KBM-7 (cell line): Measurements from ENCODE around the gene ZNF681.
A peak's percentile ranks its signal among the peaks of the same experiment; 100 is the strongest.
"Not testable (repeated sequence)": the region's sequence is repeated elsewhere in the genome, so short reads cannot be mapped to it uniquely, and the experiment has no call there.

Experiments
- DNase-seq: peaks from one replicate; pipeline ENCODE4 v3.0.0-alpha.2; 2015
- in situ Hi-C: fragments of 300-500 bp; cut with MboI; formaldehyde crosslinking; loops from 2 replicates; pipeline ENCODE4 v1.14.3; 2020; ENCODE audit warnings: low sequenced_read_pairs, low pct_unique_long_range_greater_than_20kb, mixed read lengths

The ZNF681 gene

GRCh38 chr19:23776507-23777205 is 18.0 kb upstream of the ZNF681 start:
- DNase-seq, result no peak
- in situ Hi-C loops, result no loop called here

- DNase-seq, result no peak
- in situ Hi-C loops, result no loop called here
Observed at GRCh38 chr19:23774524-23774971, 15.9 kb upstream of the ZNF681 start.

GRCh38 chr19:23774106-23774505 is 15.4 kb upstream of the ZNF681 start:
- in situ Hi-C loops, result no loop called here
- no peak for DNase-seq

GRCh38 chr19:23772675-23773063 is 14.0 kb upstream of the ZNF681 start:
- no peak for DNase-seq
- in situ Hi-C loops, result no loop called here

- DNase-seq, result no peak
Observed at GRCh38 chr19:23771761-23772674, 13.3 kb upstream of the ZNF681 start.

GRCh38 chr19:23771316-23771715 is 12.6 kb upstream of the ZNF681 start:
- in situ Hi-C loops, result no loop called here
- no peak for DNase-seq

More at GRCh38 chr19:23771761-23772674, 13.3 kb upstream of the ZNF681 start:
- in situ Hi-C loops, result no loop called here

- DNase-seq, result no peak
- in situ Hi-C loops, result no loop called here
Observed at GRCh38 chr19:23770672-23771250, 12.1 kb upstream of the ZNF681 start.

- DNase-seq, result no peak
- in situ Hi-C loops, result no loop called here
Observed at GRCh38 chr19:23769691-23770468, 11.2 kb upstream of the ZNF681 start.

- in situ Hi-C loops, result no loop called here
- no peak for DNase-seq
Observed at GRCh38 chr19:23766951-23767350, 8.3 kb upstream of the ZNF681 start.

- no peak for DNase-seq
- in situ Hi-C loops, result no loop called here
Observed at GRCh38 chr19:23764781-23765180, 6.1 kb upstream of the ZNF681 start.

- in situ Hi-C loops, result no loop called here
- no peak for DNase-seq
Observed at GRCh38 chr19:23762884-23763711, 4.4 kb upstream of the ZNF681 start.

- no peak for DNase-seq
- in situ Hi-C loops, result no loop called here
Observed at GRCh38 chr19:23762548-23762883, 3.8 kb upstream of the ZNF681 start.

- in situ Hi-C loops, result not testable (repeated sequence)
- peak; percentile 4 for DNase-seq
Observed at GRCh38 chr19:23760326-23760725, 1.6 kb upstream of the ZNF681 start.

- in situ Hi-C loops, DNase-seq: not testable (repeated sequence)
Observed at GRCh38 chr19:23743633-23744232, 15.0 kb downstream of the ZNF681 start.

GRCh38 chr19:23730729-23731465 is 27.8 kb downstream of the ZNF681 start:
- DNase-seq, in situ Hi-C loops: not testable (repeated sequence)

- in situ Hi-C loops, result not testable (repeated sequence)
- peak; percentile 37 for DNase-seq
Observed at GRCh38 chr19:23724161-23724560, 34.5 kb downstream of the ZNF681 start.

- no peak for DNase-seq
- in situ Hi-C loops, result no loop called here
Observed at GRCh38 chr19:23718802-23719201, 39.9 kb downstream of the ZNF681 start.
